Activated CD8-positive, alpha-beta memory T cell treated with anti-CD3 and anti-CD28 coated beads, Interleukin-2, amount 10 ng/mL, durations not matched to agents 7 days and 5 days (primary cell): ENCODE results near the gene NMU. TPM values are rescaled to one million over a fixed set of nuclear protein-coding genes. Genes with fewer than 3 reads are reported as not detected.
"Not testable (repeated sequence)": the region's sequence is repeated elsewhere in the genome, so short reads cannot be mapped to it uniquely, and the experiment has no call there.

Experiments
- ATAC-seq: fragments of 150-1000 bp; cut with Tn5 transposase; one replicate; pipeline ENCODE4 v1.10.0; 2021; ENCODE audit warnings: moderate library complexity
- CTCF ChIA-PET: fragments of 350-600 bp; sonication (Branson Sonifier 250); formaldehyde crosslinking; loops from one replicate; lab custom pipeline; 2021; ENCODE audit warnings: antibody characterized with exemption; lab: Charles Lee
- DNase-seq: peaks from one replicate; pipeline ENCODE4 v3.0.0-alpha.2; 2020
- H3K27ac Mint-ChIP-seq: one replicate; pipeline ENCODE4 v1.8.0; 2021; ENCODE audit warnings: mild to moderate bottlenecking, mixed read lengths
- H3K27me3 Mint-ChIP-seq: one replicate; pipeline ENCODE4 v1.8.0; 2021; ENCODE audit warnings: mixed read lengths
- H3K36me3 Mint-ChIP-seq: one replicate; pipeline ENCODE4 v1.8.0; 2021; ENCODE audit warnings: mild to moderate bottlenecking, mixed read lengths
- H3K4me1 Mint-ChIP-seq: one replicate; pipeline ENCODE4 v1.8.0; 2021; ENCODE audit warnings: mixed read lengths
- H3K4me3 Mint-ChIP-seq: one replicate; pipeline ENCODE4 v1.8.0; 2021; ENCODE audit warnings: mild to moderate bottlenecking, moderate library complexity, mixed read lengths
- H3K9me3 Mint-ChIP-seq: one replicate; pipeline ENCODE4 v1.8.0; 2022; ENCODE audit warnings: low read depth, mixed read lengths
- total RNA-seq, 2 experiments: library from RNA; stranded (reverse); gene quantifications; one replicate each; pipeline ENCODE4 v1.2.3, GENCODE V29; 2021

Gene NMU
- total RNA-seq, 2 experiments from 2014 or later, result not detected

DNA sequence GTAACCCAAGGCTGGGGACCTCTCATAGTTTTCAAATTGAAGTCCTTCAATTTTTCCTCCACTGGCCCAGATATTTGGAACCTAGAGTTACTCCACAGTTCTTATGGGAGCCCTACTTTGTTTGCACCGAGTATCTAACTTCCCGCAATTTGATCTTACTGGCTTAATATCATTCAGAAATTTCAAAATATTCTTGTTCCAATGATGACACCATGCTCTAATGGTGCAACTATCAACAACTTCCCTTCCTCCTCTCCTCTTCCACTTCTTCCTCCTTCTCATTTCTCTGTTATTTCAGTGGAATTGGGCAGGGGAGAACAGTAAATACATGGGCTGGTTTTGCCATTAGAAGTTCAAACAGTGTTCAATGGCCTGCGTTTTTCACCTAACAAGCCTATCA is 64.3 kb downstream of the NMU start:
- no peak overlapping the region for H3K27ac Mint-ChIP-seq
- CTCF ChIA-PET, result no interaction called here
- H3K9me3 Mint-ChIP-seq, result peaks cover 8% of the 10 kb centered on the region
- no peaks in the 10 kb centered on the region for H3K4me1 Mint-ChIP-seq
- H3K4me3 Mint-ChIP-seq, result no peak overlapping the region
- ATAC-seq (no peak), DNase-seq (no peak)
- H3K36me3 Mint-ChIP-seq, result peaks cover 2% of the 10 kb centered on the region
- peaks cover 7% of the 10 kb centered on the region for H3K27me3 Mint-ChIP-seq

DNA sequence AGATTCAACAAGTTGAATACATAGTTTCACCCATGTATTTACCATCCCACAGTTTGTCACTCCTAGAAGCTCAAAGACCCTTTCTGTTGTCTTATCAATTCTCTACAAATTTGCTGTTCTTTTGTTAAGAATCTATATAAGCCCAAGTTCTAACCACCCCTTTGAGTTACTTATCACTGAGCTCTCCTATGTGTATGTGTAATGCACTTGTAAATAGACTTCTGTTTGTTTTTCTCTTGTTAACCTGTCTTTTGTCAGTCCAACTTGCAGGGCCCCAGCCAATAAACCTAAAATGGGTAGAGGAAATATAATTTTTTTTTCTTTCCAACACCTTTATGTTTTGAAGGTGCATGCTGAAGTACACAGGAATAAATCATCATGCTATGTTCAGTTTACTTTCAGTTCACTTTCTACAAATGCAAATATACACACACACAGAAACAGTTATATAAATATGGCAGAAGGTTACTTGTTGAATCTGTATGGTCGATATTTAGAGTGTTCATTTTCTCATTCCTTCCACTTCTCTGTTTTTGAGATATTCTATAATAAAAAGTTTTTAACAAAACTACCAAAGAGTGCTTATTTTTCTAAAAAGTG is 67.1 kb downstream of the NMU start:
- H3K27me3 Mint-ChIP-seq, result peaks cover 7% of the 10 kb centered on the region
- CTCF ChIA-PET, result no interaction called here
- H3K4me1 Mint-ChIP-seq, result no peaks in the 10 kb centered on the region
- DNase-seq (no peak), ATAC-seq (no peak)
- no peak overlapping the region for H3K27ac Mint-ChIP-seq
- H3K4me3 Mint-ChIP-seq, result no peak overlapping the region
- H3K36me3 Mint-ChIP-seq, result no peaks in the 10 kb centered on the region
- no peaks in the 10 kb centered on the region for H3K9me3 Mint-ChIP-seq

DNA sequence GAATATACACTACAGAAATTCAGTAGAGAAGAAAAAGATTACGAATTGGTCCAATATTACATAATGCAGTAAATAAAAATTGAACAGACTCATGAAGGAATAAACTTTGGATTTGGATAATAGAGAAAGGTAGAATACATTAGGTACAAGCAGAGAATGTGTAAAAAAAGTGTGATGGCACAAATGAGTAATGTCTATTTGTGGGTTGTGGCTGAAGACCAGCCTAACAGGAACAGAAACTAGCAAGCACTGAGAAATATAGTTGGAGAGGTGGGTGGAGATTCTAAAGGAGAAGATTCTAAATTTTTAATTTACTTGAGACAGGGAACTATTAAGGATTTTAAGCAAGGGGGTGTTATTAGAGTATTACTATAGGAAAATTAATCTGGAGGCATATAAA is 74.2 kb downstream of the NMU start:
- H3K27ac Mint-ChIP-seq, result peak overlapping the region; percentile 68
- ATAC-seq (peak; percentile 69), DNase-seq (no peak)
- H3K4me3 Mint-ChIP-seq, result no peak overlapping the region
- H3K4me1 Mint-ChIP-seq, result peaks cover 21% of the 10 kb centered on the region
- CTCF ChIA-PET, result interaction anchor here (1.5 kb wide), 1 partner anchor 7 kb away, joined by 4 read pairs; no protein-coding TSS in a partner anchor
- H3K36me3 Mint-ChIP-seq, result peaks cover 10% of the 10 kb centered on the region
- H3K9me3 Mint-ChIP-seq, result peaks cover 7% of the 10 kb centered on the region
- H3K27me3 Mint-ChIP-seq, result peaks cover 34% of the 10 kb centered on the region

DNA sequence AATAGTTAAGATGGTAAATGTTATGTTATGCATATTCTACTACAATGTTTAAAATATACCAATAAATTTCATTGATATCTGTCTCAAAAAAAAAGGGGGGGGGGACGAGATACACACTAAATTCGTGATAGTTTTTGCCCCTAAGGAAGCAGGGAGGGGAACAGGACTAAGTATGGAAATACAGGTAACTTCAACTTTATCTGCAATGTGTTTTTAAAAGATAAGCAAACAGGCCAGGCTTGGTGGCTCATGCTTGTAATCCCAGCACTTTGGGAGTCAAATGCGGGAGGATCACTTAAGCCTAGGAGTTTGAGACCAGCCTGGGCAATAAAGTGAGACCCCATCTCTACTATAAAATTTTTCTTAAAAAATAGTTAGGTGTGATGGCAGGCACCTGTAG is 76.0 kb downstream of the NMU start:
- Mint-ChIP-seq H3K36me3 (peaks cover 10% of the 10 kb centered on the region), H3K4me1 (peaks cover 21% of the 10 kb centered on the region), H3K9me3 (peaks cover 7% of the 10 kb centered on the region), H3K27me3 (peaks cover 37% of the 10 kb centered on the region), H3K4me3 (no peak overlapping the region), H3K27ac (no peak overlapping the region)
- CTCF ChIA-PET, result interaction anchor here (1.0 kb wide), 1 partner anchor 215 kb away, joined by 3 read pairs; the partner anchor contains the start of gene SRD5A3
- ATAC-seq, result no peak
- no peak for DNase-seq

DNA sequence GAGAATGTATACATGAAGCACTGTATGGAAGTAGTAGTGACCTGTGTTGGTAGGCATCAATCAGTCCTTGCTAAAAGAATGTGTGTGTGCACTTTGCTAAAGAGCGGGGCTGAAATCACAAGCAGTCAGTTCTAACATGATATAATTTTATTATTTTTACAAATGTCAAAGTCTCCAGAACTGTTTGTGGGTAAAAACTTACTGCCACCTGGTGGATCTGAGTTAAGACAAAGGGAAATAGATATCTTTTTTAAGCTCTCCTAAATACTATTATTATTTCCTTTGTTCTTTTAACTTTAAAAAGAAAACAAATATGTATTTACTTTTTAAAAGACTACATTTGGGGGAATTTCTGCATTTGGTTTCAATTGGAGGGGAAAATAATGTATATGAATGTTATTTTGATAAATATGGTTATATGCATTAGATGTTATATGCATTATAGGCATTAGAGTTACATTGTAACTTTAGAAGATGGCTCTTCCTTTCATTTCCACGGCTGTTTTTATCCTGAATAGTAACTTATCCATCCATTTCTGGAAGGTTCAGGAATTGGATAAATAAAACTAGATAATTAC is 81.6 kb downstream of the NMU start:
- ATAC-seq (no peak), DNase-seq (no peak)
- CTCF ChIA-PET, result interaction anchor here (0.6 to 1.5 kb wide), 11 partner anchors 8 to 1283 kb away, joined by 3 to 11 read pairs (median 4); partner anchors contain the start of gene SRD5A3
- H3K4me1 Mint-ChIP-seq, result peaks cover 30% of the 10 kb centered on the region
- peaks cover 42% of the 10 kb centered on the region for H3K27me3 Mint-ChIP-seq
- no peak overlapping the region for H3K4me3 Mint-ChIP-seq
- peaks cover 7% of the 10 kb centered on the region for H3K9me3 Mint-ChIP-seq
- H3K36me3 Mint-ChIP-seq, result peaks cover 6% of the 10 kb centered on the region
- no peak overlapping the region for H3K27ac Mint-ChIP-seq

DNA sequence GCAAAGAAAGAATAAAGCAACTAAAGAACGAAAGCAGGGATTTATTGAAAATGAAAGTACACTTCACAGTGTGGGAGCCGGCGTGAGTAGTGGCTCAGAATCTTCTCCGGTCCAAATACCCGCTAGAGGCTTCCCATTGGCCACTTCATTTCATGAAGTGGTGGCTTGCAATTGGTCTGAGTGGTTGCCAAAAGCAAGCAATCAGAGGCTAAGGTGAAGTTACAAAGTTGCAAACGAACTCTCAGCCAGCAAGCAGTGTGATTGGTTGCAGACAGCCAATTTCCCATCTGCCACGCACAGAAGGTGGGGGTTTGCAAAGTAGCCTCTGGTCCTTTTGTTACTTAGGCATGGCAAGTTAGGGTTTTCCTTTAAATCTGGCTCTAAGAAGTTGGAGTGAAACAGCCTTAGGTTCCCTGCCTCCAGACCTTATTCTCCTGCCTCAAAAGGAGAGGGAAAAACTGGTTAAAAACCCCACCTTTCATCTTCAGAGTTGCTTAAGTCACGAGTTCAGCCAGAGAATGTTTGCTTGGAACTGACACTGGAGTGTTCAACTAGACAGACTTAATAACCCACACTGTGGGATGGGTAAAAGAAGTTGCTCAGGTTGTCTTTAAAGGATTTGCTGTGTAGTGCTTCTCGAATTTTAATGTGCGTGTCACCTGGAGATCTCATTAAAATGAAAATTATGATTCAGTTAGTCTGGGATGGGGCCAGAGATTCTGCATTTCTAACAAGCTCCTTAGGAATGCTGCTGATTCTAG is 82.5 kb downstream of the NMU start:
- H3K27me3 Mint-ChIP-seq, result peaks cover 47% of the 10 kb centered on the region
- ATAC-seq (peak; percentile 76), DNase-seq (peak; percentile 58)
- no peak overlapping the region for H3K27ac Mint-ChIP-seq
- peak overlapping the region; percentile 33 for H3K4me3 Mint-ChIP-seq
- CTCF ChIA-PET, result interaction anchor here (1.1 to 1.9 kb wide), 6 partner anchors 9 to 208 kb away, joined by 3 to 11 read pairs (median 4); partner anchors contain the start of gene SRD5A3
- peaks cover 4% of the 10 kb centered on the region for H3K36me3 Mint-ChIP-seq
- H3K9me3 Mint-ChIP-seq, result peaks cover 4% of the 10 kb centered on the region
- peaks cover 35% of the 10 kb centered on the region for H3K4me1 Mint-ChIP-seq

DNA sequence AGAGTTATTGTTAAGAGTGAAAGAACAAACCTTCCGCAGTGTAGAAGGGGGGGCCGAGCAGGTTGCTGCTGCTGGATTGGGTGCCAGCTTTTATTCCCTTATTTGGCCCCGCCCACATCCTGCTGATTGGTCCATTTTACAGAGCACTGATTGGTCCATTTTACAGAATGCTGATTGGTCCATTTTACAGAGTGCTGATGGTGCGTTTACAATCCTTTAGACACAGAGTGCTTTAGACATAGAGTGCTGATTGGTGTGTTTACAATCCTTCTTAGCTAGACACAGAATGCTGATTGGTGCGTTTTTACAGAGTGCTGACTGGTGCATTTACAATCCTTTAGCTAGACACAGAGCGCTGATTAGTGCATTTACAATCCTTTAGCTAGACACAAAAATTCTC is 84.1 kb downstream of the NMU start:
- H3K27ac Mint-ChIP-seq, H3K9me3 Mint-ChIP-seq, ATAC-seq, H3K4me3 Mint-ChIP-seq, H3K36me3 Mint-ChIP-seq, DNase-seq: not testable (repeated sequence)
- Mint-ChIP-seq H3K4me1 (peaks cover 47% of the 10 kb centered on the region), H3K27me3 (peaks cover 49% of the 10 kb centered on the region)
- CTCF ChIA-PET, result interaction anchor here (1.2 to 1.9 kb wide), 2 partner anchors 107 to 206 kb away, joined by 3 to 11 read pairs; partner anchors contain the start of gene SRD5A3

DNA sequence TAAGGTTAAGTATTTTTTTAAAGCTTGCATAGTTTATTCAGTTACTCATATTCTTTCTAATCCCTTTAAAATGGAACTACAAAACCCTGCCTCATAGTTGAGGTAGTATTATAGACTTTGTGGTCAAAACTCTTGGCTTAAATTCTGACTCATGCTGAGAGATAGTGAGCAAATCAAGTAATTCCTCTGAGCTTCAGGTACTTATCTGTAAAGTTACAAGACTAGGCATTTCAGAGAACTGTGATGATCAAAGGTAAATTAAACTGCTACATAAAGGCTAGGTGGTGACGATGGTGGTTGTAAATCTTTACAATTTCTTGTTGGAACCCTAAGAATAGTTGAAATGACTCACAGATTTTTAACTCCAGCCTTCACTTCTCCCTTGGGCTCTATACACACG is 86.2 kb downstream of the NMU start:
- Mint-ChIP-seq H3K27ac (no peak overlapping the region), H3K4me1 (peaks cover 53% of the 10 kb centered on the region), H3K36me3 (peaks cover 3% of the 10 kb centered on the region), H3K9me3 (no peaks in the 10 kb centered on the region), H3K27me3 (peaks cover 43% of the 10 kb centered on the region), H3K4me3 (no peak overlapping the region)
- DNase-seq, result no peak
- no peak for ATAC-seq
- CTCF ChIA-PET, result interaction anchor here (0.9 to 1.6 kb wide), 2 partner anchors 105 to 204 kb away, joined by 3 to 6 read pairs; partner anchors contain the start of gene SRD5A3

DNA sequence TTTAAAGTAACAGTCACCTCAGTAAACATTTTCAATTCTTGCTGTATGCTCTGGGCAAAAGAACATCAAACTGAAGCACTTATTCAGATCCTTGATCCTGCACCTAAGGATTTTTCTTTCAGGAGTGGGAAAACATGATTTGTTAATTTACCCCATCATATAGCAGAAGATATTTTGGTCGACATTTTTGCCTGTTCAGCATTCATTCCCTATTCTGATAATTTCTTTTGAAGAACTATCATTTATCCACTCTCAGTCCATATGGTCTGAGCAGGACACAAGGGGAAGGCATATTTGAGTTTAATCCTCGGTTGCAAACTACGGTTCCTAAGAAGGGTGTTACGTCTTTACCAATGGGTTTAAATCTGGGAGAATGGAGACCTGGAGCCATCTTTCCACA is 88.2 kb downstream of the NMU start:
- DNase-seq (no peak), ATAC-seq (no peak)
- H3K27ac Mint-ChIP-seq, result no peak overlapping the region
- peaks cover 4% of the 10 kb centered on the region for H3K36me3 Mint-ChIP-seq
- H3K4me1 Mint-ChIP-seq, result peaks cover 55% of the 10 kb centered on the region
- H3K9me3 Mint-ChIP-seq, result no peaks in the 10 kb centered on the region
- H3K4me3 Mint-ChIP-seq, result peak overlapping the region; percentile 73
- CTCF ChIA-PET, result no interaction called here
- H3K27me3 Mint-ChIP-seq, result peaks cover 35% of the 10 kb centered on the region

DNA sequence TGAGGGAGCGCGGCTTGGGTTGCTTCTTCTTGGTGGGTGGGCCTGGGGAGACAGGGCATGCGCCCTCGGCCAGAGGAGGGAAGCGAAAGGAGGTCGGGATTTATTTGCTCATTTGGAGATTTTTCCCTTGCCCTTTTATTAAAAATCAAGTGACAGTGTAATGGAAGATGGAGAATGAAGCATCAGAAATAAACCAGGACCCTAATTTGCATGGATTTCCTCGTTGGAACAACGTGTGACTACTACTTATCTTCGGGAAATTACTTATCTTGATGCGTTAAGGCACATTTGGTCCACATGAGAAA is 88.7 kb downstream of the NMU start:
- peaks cover 53% of the 10 kb centered on the region for H3K4me1 Mint-ChIP-seq
- peaks cover 35% of the 10 kb centered on the region for H3K27me3 Mint-ChIP-seq
- ATAC-seq (no peak), DNase-seq (no peak)
- H3K4me3 Mint-ChIP-seq, result peak overlapping the region; percentile 73
- H3K9me3 Mint-ChIP-seq, result no peaks in the 10 kb centered on the region
- H3K36me3 Mint-ChIP-seq, result peaks cover 4% of the 10 kb centered on the region
- CTCF ChIA-PET, result interaction anchor here (2.2 kb wide), 1 partner anchor 202 kb away, joined by 11 read pairs; the partner anchor contains the start of gene SRD5A3
- H3K27ac Mint-ChIP-seq, result peak overlapping the region; percentile 0

DNA sequence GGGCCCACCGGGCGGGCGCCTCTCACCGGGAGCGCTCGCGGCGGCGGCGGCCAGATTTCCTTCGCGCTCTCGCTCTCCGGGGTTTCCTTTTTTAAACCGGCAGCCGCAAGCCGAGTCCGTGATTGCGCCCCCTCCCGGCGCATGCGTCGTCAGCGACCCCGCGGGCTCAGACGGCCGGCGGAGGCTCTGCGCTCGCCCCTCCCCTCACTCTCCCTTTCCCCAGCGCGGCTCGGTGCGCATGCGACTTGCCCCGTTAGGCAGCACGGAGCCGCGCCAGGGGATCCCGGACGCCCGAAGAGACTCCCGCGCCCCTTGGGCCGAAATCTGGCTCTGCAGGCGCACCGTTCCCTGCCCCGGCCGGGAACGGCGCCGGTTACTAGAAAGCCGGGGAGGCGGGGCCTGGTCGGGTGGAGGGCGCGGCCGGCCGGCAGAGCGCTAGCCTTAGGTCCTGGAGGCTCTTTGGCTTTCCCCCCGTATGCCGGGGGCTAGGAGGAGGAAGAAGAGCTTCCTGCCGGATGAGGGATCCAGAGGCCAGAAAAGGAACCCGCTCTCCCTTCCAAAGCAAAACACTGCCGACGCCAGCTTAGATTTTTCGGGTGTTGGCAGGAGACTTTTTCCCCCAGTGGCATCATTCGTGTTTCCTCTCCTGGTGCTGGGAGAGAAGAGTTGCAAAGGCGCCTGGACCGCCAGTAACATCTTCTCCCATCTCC is 89.2 kb downstream of the NMU start, which contains the start of gene CLOCK:
Gene CLOCK (minus strand): TSS at position 154 of the 710 bp plus-strand sequence. CDS start 64,124 bp downstream, outside the sequence.
- Mint-ChIP-seq H3K27me3 (peaks cover 31% of the 10 kb centered on the region), H3K9me3 (no peaks in the 10 kb centered on the region), H3K27ac (peak within 1 kb of the TSS; percentile 81), H3K4me1 (peaks cover 51% of the 10 kb centered on the region), H3K4me3 (peak within 1 kb of the TSS; percentile 84), H3K36me3 (peaks cover 4% of the 10 kb centered on the region)
- DNase-seq, result peak; percentile 86
- peak; percentile 80 for ATAC-seq
- CTCF ChIA-PET, result interaction anchor here (1.5 to 2.2 kb wide), 3 partner anchors 43 to 201 kb away, joined by 3 to 11 read pairs (median 4); partner anchors contain the start of genes SRD5A3 and TMEM165

DNA sequence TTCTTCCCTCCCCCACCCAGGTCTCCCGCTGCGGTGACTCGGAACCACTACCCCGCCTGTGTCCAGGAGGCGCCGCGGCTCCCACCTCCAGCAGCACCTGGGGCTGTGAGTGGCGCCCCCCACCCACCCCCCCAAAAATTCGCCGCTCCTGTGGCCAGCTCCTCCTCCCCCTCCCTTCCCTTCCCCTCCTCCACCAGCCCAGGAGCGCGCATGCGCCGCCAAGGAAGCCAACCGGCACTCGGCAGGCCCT is 89.7 kb downstream of the NMU start:
- Mint-ChIP-seq H3K27ac (peak overlapping the region; percentile 36), H3K36me3 (peaks cover 4% of the 10 kb centered on the region), H3K4me1 (peaks cover 48% of the 10 kb centered on the region), H3K4me3 (peak overlapping the region; percentile 73), H3K9me3 (no peaks in the 10 kb centered on the region), H3K27me3 (peaks cover 27% of the 10 kb centered on the region)
- CTCF ChIA-PET, result interaction anchor here (1.5 to 2.2 kb wide), 3 partner anchors 42 to 201 kb away, joined by 3 to 11 read pairs (median 4); partner anchors contain the start of genes SRD5A3 and TMEM165
- DNase-seq (no peak), ATAC-seq (peak; percentile 76)
